HEK293 (cell line): ENCODE data around the gene RNF146.
"Not testable (repeated sequence)": the region's sequence is repeated elsewhere in the genome, so short reads cannot be mapped to it uniquely, and the experiment has no call there.

Source experiments
- CTCF ChIA-PET: fragments of 350-600 bp; formaldehyde crosslinking; extraction: SDS; loops from one replicate; lab custom pipeline; 2021; ENCODE audit warnings: antibody characterized with exemption; lab: Yijun Ruan, JAX
- POLR2A ChIA-PET: fragments of 300-600 bp; formaldehyde crosslinking; extraction: SDS; loops from one replicate; lab custom pipeline; 2020; ENCODE audit warnings: antibody characterized with exemption, inconsistent platforms; lab: Yijun Ruan, JAX
- H3K27ac ChIP-seq: fragments of 200-500 bp; sonication (Bioruptor generic); 2 replicates; pipeline ENCODE4 v1.5.1; 2014; ENCODE audit warnings: low read depth, low read length, control low read depth, inconsistent platforms; ENCODE audit errors: extremely low read depth
- H3K36me3 ChIP-seq, 2 experiments: fragments of 200-500 bp in 1 of 2; sonication (Bioruptor generic) in 1 of 2; 1 replicate in 1 of 2; 2 replicates in 1 of 2; pipeline ENCODE4 v1.5.1; 2014 to 2017; ENCODE audit warnings: inconsistent platforms in 2 of 2, low read length in 2 of 2; ENCODE audit not compliant: control insufficient read depth in 2 of 2, insufficient read depth in 1 of 2
- H3K4me1 ChIP-seq: fragments of 200-500 bp; sonication (Bioruptor generic); 2 replicates; pipeline ENCODE4 v1.5.1; 2014; ENCODE audit warnings: mild to moderate bottlenecking, low read length, inconsistent platforms; ENCODE audit not compliant: control insufficient read depth, insufficient read depth
- H3K4me3 ChIP-seq: 2 replicates; pipeline ENCODE4 v1.5.1; 2011; ENCODE audit warnings: low read depth, mild to moderate bottlenecking, control low read depth, low read length, moderate library complexity
- H3K9me3 ChIP-seq: fragments of 200-500 bp; sonication (Bioruptor generic); 2 replicates; pipeline ENCODE4 v1.5.1; 2014; ENCODE audit warnings: low read depth, low read length, inconsistent platforms; ENCODE audit not compliant: control insufficient read depth, insufficient read depth
- CTCF ChIP-seq: fragments of 450-650 bp; formaldehyde crosslinking; IDR thresholded peaks from 2 replicates; pipeline ENCODE4 v1.5.1; 2016; ENCODE audit warnings: missing biosample characterization, missing genetic modification characterization
- HIC1 ChIP-seq: fragments of 450-650 bp; formaldehyde crosslinking; IDR thresholded peaks from 2 replicates; pipeline ENCODE4 v1.5.1; 2016; ENCODE audit warnings: missing biosample characterization, missing genetic modification characterization
- OSR2 ChIP-seq: fragments of 450-650 bp; formaldehyde crosslinking; IDR thresholded peaks from 2 replicates; pipeline ENCODE4 v1.5.1; 2016; ENCODE audit warnings: missing biosample characterization, missing genetic modification characterization
- PRDM10 ChIP-seq: fragments of 450-650 bp; formaldehyde crosslinking; IDR thresholded peaks from 2 replicates; pipeline ENCODE4 v1.5.1; 2016; ENCODE audit warnings: missing biosample characterization, missing genetic modification characterization
- ZBTB26 ChIP-seq: fragments of 450-650 bp; formaldehyde crosslinking; optimal IDR thresholded peaks from 2 replicates; pipeline ENCODE3; 2016; ENCODE audit warnings: missing biosample characterization, mild to moderate bottlenecking, missing genetic modification characterization
- ZFP3 ChIP-seq: fragments of 450-650 bp; formaldehyde crosslinking; IDR thresholded peaks from 2 replicates; pipeline ENCODE4 v1.5.1; 2016; ENCODE audit warnings: low read depth, missing biosample characterization, missing genetic modification characterization
- ZFP69B ChIP-seq: fragments of 450-650 bp; formaldehyde crosslinking; IDR thresholded peaks from 2 replicates; pipeline ENCODE4 v1.5.1; 2016; ENCODE audit warnings: missing biosample characterization, missing genetic modification characterization
- ZNF146 ChIP-seq: fragments of 450-650 bp; formaldehyde crosslinking; IDR thresholded peaks from 2 replicates; pipeline ENCODE4 v1.5.1; 2016; ENCODE audit warnings: missing biosample characterization, missing genetic modification characterization
- ZNF175 ChIP-seq: fragments of 450-650 bp; formaldehyde crosslinking; IDR thresholded peaks from 2 replicates; pipeline ENCODE4 v1.5.1; 2016; ENCODE audit warnings: missing biosample characterization, missing genetic modification characterization
- ZNF23 ChIP-seq: fragments of 450-650 bp; formaldehyde crosslinking; IDR thresholded peaks from 2 replicates; pipeline ENCODE4 v1.5.1; 2016; ENCODE audit warnings: missing biosample characterization, missing genetic modification characterization, borderline replicate concordance
- ZNF280D ChIP-seq: fragments of 450-650 bp; formaldehyde crosslinking; IDR thresholded peaks from 2 replicates; pipeline ENCODE4 v1.5.1; 2016; ENCODE audit warnings: missing biosample characterization, missing genetic modification characterization
- ZNF37A ChIP-seq: fragments of 450-650 bp; IDR thresholded peaks from 2 replicates; pipeline ENCODE4 v1.5.1; 2018; ENCODE audit warnings: missing biosample characterization, missing genetic modification characterization
- ZNF404 ChIP-seq: fragments of 450-650 bp; formaldehyde crosslinking; IDR thresholded peaks from 2 replicates; pipeline ENCODE4 v1.5.1; 2017; ENCODE audit warnings: missing biosample characterization, missing genetic modification characterization
- ZNF416 ChIP-seq: fragments of 450-650 bp; formaldehyde crosslinking; IDR thresholded peaks from 2 replicates; pipeline ENCODE4 v1.5.1; 2016; ENCODE audit warnings: missing biosample characterization, missing genetic modification characterization
- ZNF48 ChIP-seq: fragments of 450-650 bp; formaldehyde crosslinking; IDR thresholded peaks from 2 replicates; pipeline ENCODE4 v1.5.1; 2016; ENCODE audit warnings: missing biosample characterization, missing genetic modification characterization
- ZNF610 ChIP-seq: fragments of 450-650 bp; formaldehyde crosslinking; IDR thresholded peaks from 2 replicates; pipeline ENCODE4 v1.5.1; 2016; ENCODE audit warnings: missing biosample characterization, missing genetic modification characterization, borderline replicate concordance
- ZNF660 ChIP-seq: fragments of 450-650 bp; IDR thresholded peaks from 2 replicates; pipeline ENCODE4 v1.5.1; 2018; ENCODE audit warnings: missing biosample characterization, mild to moderate bottlenecking, missing genetic modification characterization

RNF146 gene

GRCh38 chr6:127222418-127222817 lies 44.2 kb upstream of the RNF146 start (continued):
- TF ChIP-seq ZNF610 (tag by site-specific recombination) (no peak), ZNF175 (tag by site-specific recombination) (no peak)

DNA sequence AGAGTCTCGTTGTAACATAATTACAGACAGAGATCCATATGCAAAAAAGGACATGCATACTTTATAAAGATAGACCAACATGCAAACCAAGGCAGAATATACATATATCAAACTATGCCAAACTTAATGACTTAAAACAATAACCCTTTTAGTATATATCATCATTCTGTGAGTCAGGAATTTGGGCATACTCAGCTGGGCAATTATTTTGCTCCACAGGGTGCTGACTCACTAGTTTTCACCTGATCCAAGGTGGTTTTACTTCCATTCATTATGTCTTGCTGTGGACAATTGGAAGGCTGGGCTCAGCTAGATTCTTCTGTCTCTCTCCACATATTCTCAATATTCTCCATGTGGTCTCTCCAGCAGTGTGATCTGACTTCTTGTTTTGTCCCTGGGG lies 41.2 kb upstream of the RNF146 start:
- POLR2A ChIA-PET: no interaction called here
- no peaks in the 10 kb centered on the region for H3K9me3 ChIP-seq
- H3K36me3 ChIP-seq: no peaks in the 10 kb centered on the region
- H3K4me1 ChIP-seq: no peaks in the 10 kb centered on the region
- H3K27ac ChIP-seq: no peak overlapping the region
- TF ChIP-seq ZNF660 (tag by site-specific recombination): no peak
- TF ChIP-seq ZNF23 (tag by site-specific recombination): no peak
- TF ChIP-seq HIC1: no peak
- no peak for TF ChIP-seq PRDM10 (tag by site-specific recombination)
- TF ChIP-seq ZNF404: no peak
- TF ChIP-seq ZNF146 (tag by site-specific recombination): no peak
- TF ChIP-seq, all 188 proteins: peak for 0
- H3K4me3 ChIP-seq: no peak overlapping the region
- CTCF ChIA-PET: interaction anchor here (0.6 kb wide), 1 partner anchor 90 kb away, joined by 3 read pairs; no protein-coding TSS in a partner anchor

- H3K36me3 ChIP-seq, H3K4me1 ChIP-seq, H3K27ac ChIP-seq, H3K9me3 ChIP-seq, H3K4me3 ChIP-seq, POLR2A ChIA-PET: not testable (repeated sequence)
- CTCF ChIA-PET: interaction anchor here (0.6 to 0.7 kb wide), 2 partner anchors 46 to 134 kb away, joined by 3 read pairs; no protein-coding TSS in a partner anchor
- TF ChIP-seq ZNF280D (0 out of 2 replicates have a peak, but pooled peaks have one; percentile 55), ZNF146 (tag by site-specific recombination) (peak; percentile 82)
These were observed 32.8 kb upstream of the RNF146 start for GRCh38 chr6:127233819-127234218.

GRCh38 chr6:127243501-127243900 lies 23.2 kb upstream of the RNF146 start:
- H3K4me1 ChIP-seq: no peaks in the 10 kb centered on the region
- ChIA-PET CTCF (no interaction called here), POLR2A (no interaction called here)
- no peak overlapping the region for H3K4me3 ChIP-seq
- TF ChIP-seq ZNF404: no peak
- TF ChIP-seq ZNF37A (tag by site-specific recombination): no peak
- no peak for TF ChIP-seq ZFP3
- no peak for TF ChIP-seq CTCF
- TF ChIP-seq ZFP69B (tag by site-specific recombination): no peak
- no peak for TF ChIP-seq ZNF48
- no peak for TF ChIP-seq ZNF416 (tag by site-specific recombination)
- TF ChIP-seq ZBTB26 (tag by site-specific recombination): no peak
- no peak for TF ChIP-seq OSR2 (tag by site-specific recombination)
- H3K36me3 ChIP-seq: no peaks in the 10 kb centered on the region
- H3K9me3 ChIP-seq: no peaks in the 10 kb centered on the region
- H3K27ac ChIP-seq: no peak overlapping the region
